Body of pancreas (tissue), 4 donors: ENCODE results near the gene IL1R1.

ENCODE experiments used
- POLR2A ChIP-seq, 3 donors: fragments of 450-650 bp; IDR thresholded peaks; one replicate each; pipeline ENCODE4 v1.6.1; 2016; ENCODE audit warnings: antibody characterized with exemption in 3 of 3, mild to moderate bottlenecking in 2 of 3
- TF ChIP-seq, protein P1 (sequence below), 7 experiments: fragments of 450-650 bp in 4 of 7; fragments of 200-600 bp in 3 of 7; sonication (generic) in 3 of 7; IDR thresholded peaks; one replicate each; pipeline ENCODE4 v1.5.1; 2016 to 2019; ENCODE audit warnings: antibody characterized with exemption in 7 of 7

DNA sequence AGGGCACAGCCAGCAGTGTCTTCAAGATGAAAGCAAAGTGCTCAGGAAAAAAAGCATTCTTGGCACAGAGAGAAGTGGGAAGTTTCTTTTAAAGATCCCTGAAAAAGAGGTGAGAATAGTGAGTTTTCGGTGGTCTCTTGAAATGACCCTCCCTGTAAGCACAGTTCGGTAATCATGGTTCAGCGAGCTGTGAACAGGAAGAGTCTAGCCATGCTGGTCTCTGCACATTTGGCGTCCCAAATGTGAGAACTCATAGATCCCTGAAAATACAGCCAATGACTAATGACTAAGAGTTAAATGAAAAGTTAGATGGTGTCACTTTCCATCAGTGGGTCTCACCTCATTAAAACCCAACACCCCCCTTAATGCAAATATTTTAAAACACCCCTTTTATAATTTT lies 3.4 kb downstream of the IL1R1 start:
- TF ChIP-seq, protein P1, sequence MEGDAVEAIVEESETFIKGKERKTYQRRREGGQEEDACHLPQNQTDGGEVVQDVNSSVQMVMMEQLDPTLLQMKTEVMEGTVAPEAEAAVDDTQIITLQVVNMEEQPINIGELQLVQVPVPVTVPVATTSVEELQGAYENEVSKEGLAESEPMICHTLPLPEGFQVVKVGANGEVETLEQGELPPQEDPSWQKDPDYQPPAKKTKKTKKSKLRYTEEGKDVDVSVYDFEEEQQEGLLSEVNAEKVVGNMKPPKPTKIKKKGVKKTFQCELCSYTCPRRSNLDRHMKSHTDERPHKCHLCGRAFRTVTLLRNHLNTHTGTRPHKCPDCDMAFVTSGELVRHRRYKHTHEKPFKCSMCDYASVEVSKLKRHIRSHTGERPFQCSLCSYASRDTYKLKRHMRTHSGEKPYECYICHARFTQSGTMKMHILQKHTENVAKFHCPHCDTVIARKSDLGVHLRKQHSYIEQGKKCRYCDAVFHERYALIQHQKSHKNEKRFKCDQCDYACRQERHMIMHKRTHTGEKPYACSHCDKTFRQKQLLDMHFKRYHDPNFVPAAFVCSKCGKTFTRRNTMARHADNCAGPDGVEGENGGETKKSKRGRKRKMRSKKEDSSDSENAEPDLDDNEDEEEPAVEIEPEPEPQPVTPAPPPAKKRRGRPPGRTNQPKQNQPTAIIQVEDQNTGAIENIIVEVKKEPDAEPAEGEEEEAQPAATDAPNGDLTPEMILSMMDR (IDR thresholded peaks at IDR 0.05): no peak
- no peak for TF ChIP-seq POLR2A (IDR thresholded peaks at IDR 0.05)
